Stimulated activated CD4-positive, alpha-beta T cell treated with anti-CD3 and anti-CD28 coated beads, Interleukin-2, amount 100 ng/mL, for 4 hours (primary cell): ENCODE measurements around the gene NUFIP1.
"Not testable (repeated sequence)": the region's sequence is repeated elsewhere in the genome, so short reads cannot be mapped to it uniquely, and the experiment has no call there.

Experiments used
- DNase-seq: peaks from one replicate; pipeline ENCODE4 v3.0.0-alpha.2; 2020; ENCODE audit warnings: low read depth

NUFIP1 gene

DNA sequence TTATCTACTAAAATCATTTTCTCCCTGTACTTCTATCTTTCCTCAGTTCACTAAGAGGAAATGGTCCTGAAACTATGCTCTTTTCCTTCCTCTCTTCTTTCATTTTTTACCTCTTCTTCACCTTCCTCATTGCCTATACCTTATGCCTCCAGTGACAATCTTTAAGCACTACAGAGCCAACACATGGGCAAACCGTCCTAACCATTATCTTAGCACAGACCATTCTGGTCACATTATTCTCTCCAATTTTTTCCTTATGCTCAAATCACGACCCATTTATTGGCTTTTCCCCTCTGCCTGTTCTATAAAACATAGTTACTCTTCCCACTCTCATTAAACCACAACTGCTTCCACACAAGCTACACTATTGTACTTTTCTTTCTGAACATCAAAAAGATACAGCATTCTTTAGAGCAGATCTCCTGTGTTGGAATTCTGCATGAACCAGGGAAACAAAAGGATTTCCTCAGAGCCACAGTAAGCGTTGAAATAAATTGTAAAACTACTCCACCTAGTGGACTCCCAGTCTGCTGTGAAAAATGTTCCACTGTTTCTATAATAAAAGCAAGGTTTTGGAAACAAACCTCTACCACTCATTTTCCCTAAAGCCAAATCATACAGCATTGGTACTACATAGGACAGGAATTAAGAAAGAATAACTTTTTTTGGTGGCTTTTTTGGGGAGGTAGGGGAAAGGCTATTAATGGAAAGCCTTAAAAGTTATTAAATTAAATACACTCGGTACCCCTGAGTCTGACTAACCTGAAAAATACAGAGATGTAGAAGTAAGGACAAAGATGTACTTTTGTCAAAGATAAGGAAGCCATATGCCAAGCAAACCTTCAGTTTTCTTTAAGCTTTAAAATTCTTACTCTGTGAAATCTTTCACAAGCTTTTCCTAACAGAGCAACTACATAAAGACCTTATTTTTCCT is 19.5 kb downstream of the NUFIP1 start:
- DNase-seq: no peak

DNA sequence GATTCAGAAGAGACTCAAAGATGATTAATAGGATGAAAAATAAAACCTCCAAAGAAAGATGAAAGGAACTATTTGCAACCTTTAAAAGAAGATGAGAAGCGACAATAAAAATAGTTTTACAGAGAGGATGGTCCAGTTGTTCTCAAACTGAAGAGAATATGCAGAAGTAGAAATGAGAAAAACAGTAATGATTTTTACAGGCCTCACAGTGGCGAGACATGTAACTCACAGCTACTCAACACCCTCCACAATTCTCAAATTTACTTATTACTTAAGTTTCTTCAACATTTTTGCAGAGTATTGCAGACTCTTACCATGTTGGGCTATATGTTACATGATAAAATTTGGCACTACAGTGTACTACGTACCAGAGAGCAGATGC is 20.8 kb downstream of the NUFIP1 start:
- DNase-seq: no peak

DNA sequence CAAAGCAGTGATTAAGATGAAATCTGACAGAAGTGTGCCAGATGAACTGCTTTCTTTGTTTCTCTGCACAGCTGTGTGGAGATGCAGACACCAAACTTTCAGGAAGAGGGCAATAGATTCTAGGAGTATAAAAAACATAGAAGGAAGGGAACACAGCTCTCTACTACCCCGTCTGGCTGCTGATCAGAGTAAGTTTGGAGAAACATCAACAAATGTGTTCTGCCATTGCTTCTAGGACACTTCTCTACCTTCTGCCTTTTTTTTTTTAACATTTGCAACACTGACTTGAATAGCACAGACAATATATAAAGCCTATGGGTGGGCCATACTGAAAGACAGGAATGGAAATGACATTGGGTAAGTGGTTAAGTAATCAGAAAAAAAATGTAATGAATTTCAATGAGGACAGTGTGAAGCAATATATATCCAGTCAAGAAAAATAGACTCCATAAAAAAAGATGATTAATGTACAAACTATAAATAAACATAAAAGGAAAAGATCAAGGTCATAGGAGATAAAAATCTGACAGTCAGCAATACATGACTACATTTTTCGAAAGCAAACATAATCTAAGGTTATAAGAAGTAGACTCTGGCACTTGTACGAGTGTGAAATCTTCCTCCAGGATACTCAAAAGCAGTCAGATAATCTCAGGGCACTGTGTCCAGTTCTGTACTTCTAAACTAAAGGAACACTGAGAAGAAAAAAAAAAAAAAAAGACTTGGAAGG is 21.4 kb downstream of the NUFIP1 start:
- DNase-seq: no peak

DNA sequence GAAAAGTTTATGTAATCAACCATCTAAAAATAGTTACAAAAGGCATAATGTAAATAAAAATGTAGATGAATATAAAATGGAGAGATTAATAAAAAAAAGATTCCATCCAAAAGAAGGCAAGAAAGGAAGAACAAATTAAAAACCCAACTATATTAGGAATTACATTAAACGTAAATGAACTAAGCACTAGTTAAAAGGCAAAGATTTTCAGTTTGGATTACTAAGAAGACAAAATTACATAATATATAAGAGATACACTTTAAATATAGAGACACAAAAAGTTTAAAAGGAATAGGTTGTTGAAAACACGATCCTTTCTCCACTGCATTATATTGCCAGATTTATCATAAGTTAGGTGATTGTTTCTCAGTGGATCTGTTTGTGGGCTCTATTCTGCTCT is 27.3 kb downstream of the NUFIP1 start:
- DNase-seq: no peak

DNA sequence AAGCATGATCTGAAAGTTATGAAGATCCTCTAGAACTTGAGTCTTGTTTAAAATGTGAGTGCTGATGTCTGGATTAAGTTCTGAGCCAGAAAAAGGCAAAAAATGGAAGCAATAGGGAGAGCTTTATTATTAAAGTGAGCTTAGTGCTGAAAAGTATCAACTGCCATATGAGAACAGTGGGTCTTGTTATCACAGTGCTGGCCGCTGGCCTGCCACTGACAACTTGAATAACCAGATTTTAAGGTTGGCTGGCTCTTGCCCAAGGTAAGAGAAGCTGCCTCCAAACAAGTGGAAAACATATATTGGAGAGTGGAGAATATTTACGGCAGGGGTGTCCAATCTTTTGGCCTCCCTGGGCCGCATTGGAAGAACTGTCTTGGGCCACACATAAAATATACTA is 33.9 kb downstream of the NUFIP1 start:
- DNase-seq: no peak

DNA sequence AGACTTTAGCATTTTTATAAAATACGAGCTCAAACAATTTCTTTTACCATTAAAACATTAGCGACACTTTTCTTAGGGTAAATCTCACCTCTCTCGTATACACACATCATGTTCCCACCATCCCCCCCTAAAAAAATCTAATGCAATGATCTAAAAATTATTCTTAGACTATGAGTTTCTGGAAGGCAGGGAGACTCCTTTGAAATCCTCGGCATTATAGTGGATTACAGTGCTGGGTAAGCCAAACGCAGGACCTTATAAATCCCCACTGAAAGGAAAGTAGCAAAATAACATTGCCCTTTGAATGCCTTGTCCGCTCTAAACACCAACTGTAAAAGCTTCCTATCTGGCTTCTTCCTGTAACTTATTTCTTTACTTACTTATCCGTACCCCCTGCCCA is 35.0 kb downstream of the NUFIP1 start:
- no peak for DNase-seq

DNA sequence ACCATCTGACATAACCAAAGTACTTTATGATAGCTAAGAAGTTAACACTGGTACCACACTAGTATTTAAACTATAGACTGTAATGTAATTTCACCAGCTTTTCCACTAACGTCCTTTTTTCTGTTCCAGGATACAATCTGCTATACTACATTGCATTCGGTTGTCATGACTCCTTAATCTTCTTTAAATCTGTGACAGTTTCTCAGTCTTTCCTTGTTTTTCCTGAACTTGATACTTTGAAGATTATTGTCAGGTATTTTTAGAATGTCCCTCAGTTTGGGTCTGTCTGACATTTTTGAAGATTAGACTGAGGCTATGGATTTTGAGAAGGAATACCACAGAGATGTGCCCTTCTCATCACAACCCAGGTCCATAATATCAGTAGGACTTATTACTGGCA is 36.6 kb downstream of the NUFIP1 start:
- no peak for DNase-seq

DNA sequence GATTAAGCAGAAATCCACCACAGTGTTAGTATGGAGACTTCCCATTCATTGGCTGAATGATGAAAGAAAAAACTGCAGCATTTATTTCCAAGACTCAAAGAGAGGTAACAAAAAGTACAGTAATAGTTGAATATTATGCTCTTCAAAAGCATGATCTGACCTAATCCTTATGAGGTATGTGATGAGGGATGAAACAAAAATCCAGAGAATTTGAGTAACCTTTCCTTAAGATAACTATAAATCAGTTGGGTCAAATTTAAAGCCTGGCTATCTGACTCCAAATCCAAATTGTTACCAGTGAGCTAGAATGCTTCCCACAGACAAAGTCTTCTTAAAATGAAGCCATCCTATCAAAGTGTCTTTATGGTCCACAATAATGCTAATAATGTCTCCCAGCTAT is 38.1 kb downstream of the NUFIP1 start:
- DNase-seq: no peak

DNA sequence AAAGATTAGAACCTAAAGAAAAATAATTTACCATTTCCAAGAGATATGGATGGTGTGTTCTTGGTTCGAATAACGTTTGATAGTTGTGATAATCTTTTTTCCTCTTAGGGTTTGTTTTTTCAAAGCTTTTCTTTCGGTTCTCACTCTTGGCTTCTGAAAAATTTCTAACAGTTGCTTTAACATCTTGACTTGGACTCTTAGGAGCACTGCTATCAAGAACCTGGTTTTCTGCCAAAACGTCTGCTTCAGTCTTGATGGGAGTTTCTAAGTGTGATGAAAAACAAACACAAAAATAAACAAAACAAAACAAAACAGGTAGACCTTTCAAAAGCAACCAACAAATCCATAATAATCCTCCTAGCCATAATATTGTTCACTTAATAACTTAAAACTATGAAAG is 45.9 kb downstream of the NUFIP1 start:
- DNase-seq: not testable (repeated sequence)

DNA sequence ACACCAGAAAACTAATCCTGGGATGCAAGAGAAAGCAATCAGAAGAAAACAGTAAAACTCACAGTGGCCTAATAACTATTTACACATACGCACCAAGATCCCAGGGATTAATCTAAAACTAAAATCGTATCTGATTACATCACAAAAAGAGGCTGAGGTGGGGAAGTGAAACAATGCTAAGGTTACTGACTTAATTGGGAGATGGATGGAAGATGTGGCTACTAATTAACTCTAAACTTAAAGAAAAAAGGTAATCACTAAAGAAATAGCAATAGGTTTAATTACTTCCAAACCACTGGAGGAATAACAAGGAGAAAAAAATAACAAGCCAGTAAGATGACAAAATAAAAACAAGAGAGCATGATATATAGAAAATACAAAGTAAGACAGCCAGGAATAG is 50.4 kb downstream of the NUFIP1 start:
- no peak for DNase-seq

DNA sequence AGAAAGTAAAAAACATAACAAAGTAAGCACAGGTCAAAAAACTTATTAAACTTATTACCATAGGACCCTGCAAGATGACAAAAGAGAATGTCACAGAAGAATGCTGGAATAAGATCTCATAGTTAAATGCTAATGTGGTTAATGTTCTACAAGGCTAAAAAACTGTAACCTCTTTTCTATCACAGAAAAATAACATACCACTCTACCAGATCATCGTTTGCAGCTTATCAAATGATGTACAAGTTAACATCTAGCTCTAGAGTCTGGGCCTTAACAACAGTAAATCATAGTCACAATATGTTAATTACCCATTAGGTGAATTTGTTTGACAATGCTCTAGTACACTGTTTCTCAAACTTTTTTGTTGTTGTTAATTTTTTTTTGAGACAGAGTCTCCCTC is 53.0 kb downstream of the NUFIP1 start:
- no peak for DNase-seq

DNA sequence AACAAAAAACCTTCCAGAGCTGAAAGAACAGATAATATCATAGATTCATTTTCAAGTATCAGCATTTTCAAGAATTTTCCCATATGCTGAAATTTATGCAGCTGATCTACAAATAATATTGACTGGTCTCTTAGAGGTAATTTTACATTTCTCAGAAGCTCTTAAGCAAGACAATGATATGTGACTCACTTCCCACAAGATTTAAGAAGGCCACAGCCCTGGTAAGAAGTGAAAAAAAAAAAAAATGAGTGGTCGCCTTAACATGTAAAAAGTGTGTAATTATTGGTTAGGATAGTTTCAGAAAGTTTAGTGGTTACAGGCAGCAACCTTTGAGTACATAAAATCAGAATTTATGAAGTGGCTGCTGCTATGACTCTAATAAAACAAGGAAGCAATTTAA is 54.5 kb downstream of the NUFIP1 start:
- no peak for DNase-seq

DNA sequence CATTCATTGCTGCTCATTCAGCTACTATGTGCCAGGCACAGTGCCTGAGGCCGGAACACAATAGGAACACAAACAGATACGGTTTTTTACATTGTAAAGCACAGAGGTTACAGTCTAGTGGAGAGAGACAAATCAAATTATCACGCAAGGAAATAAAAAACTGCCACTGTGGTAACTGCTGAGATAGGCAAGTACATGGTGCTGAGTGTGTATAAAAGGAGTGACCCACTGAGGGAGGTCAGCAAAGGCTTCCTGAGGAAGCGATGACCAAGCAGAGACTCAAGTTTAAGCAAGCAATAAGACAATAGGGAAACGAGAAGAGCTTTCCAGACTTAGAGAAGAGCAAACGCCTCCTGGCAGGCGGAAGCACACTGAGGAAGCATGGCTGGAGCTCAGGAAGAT is 56.4 kb downstream of the NUFIP1 start:
- DNase-seq: no peak

DNA sequence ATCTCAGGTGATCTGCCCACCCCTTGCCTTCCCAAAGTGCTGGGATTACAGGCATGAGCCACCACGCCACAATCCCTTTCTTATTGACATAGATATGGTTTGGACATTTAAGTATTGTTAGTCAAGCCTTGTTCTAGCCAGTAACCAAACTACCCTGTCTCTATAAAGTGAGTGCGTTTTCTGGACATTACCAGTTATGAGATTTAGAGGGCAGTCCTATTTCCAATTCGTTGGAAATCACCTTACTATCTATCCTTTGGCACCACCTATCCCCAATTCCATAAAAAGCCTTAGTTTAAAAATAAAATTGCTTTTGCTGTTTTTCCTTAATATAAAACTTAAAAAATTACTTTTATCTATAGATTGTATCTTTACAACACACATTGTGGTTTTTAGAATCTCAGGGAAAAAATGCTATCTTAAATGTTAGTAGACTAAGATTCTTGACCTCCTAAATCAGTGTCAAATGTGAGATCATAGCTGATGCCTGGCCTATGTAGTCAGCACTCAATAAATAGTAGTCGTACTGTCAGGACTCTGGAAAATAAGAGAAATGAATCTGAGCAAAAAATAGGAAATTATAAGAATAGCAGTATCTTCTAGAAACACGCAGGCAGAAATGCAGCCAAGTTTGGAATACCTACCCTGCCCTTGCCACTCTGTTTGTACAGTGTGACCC is 57.0 kb downstream of the NUFIP1 start:
- no peak for DNase-seq

DNA sequence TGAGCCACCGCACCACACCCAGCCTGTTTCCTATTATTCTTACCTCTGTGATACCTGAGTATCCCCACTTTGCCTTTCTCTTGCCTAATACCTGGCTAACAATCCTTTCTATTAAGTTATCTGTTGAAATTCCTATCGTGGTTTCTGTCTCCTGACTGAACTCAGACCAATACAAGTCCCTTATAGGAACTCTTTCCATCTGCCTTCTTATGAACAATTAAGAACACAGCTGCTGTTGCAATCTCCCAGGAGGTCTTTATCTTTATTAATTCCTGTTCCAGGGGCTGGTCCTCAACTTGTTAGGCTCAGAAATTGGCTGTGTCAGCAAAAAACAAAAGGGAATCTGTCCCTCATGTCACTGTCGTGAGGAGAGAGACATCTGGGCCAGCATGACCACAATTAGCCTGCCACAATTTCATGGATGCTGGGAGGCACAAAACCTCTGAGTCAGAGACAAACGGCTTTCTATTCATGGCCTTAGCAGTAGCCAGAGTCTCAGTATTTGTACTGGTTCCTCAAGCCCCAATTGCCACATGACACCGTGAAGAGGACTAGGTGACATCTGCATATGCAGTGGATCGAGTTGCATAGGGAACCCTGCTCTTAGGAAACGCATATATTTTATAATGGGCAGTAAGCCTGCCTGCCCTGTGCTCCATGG is 58.2 kb downstream of the NUFIP1 start:
- no peak for DNase-seq

DNA sequence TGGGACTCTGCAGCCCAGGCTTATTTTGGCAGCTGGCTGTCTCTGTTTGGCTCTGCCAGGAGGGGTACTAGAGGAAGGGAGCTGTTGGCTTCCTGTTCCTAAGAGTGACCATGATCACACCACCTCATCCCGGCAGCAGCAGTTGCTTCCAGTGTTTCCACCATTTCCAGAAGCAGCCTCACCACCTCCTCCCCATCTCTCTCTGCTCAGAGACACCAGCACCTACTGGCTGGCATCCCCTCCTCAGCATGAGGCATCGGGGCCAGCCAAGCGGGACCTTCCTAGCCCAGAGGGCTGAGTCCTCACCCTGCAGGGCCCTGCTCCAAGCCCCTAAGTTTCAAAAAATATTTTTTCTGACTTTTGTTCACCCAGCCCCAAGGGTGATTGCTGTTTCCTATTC is 59.0 kb downstream of the NUFIP1 start:
- DNase-seq: no peak

DNA sequence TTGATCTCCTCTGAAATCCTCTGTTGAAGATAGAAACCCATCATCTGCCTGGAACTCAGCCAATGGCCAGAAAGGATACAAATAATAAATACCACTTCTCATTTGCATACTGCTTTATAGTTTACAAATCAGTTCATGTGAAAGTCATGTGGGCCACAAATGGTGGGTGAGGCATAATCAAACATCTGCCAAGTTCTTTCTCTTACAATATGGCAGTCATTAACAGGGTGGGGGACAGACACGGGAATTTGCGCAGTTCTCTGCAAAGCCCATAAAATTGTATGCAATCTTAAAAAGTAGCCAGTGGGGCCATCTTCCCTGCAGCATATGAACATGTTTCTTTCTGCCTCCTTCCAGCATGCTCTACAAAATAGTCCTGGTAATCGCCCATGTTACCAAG is 59.6 kb downstream of the NUFIP1 start:
- no peak for DNase-seq

DNA sequence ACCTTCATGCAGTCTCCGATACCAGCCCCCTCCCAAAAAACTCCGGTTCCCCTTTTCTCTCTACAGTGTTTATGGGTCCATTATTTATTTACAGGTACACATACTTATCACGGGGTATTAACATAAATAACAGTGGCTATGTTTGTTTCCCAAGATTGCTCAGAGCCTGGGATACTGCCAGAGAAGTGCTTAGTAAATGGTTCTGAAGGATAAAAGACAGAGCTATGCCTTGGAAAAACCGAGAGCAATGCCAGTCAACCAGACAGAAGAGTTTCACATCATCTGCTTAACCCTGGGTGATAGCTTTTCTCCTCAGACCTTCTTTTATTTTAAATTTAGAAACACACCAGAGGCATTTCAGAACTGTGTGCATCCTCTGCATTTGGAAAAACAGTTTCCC is 61.3 kb downstream of the NUFIP1 start:
- no peak for DNase-seq

DNA sequence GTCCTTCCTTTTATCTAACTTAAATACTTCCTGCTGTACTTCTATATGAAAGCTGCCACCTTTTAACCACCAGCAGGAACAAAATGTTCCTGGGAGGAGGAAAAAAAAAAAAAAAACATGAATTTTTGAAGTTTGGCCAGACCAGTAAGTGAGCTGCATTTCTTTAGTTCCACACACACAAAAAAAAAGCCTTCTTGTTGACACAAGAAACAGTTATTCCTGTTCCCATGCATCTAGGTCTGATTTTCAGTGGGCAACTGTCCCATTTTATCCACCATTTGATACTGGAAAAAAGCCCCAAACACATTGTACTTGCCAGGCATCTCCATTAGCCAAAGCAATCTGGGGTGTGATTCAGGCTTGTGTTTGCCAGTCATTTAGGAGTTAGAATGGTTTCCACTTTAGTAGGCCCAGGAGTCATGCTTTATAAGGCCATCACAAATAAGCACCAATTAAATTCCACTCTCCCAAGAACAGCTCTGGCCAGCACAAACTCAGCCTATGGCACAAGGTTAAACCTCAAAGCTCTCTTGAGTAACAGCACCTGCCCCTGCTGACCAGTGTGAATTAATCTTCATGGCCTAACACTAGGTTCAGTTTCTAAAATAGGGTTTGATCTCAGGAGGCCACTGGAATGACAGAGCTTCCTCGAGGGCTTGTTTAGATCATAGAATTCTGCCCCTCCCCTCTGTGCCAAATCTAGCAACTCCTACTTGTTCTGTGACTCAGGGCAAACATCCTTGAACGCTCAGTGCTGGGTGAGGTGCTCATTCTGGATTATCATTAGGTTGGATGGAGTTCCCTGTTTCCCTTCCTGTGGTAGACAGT is 67.1 kb downstream of the NUFIP1 start:
- DNase-seq: no peak

DNA sequence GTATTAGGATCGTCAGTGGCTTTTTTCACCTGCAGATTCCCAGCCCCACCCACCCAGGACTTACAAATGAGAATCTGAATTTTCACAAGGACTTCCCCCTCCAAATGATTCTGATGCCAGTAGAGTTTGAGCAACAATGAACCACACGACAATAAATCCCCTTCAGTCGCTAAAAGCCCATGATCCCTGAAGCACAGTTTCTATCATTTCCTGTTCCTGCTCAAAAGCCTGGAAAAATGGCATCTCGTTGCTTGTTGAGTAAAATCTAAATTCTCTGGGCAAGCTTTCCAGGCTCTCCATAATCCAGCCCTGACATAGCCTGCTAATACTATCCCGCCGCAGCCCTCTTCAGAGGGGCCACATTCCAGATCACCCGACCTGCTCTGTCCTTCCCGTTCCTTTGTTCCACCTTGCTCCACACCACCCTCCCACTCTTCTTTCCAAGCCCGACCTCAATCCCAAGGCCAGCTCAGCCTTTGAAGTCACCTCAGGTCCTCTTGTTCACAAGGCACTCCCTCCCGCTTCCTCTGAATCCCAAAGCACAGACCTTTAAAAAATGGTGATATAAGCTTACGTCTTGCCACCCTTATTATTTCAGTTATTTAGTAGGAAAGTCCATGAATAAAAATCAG is 67.9 kb downstream of the NUFIP1 start:
- DNase-seq: no peak

DNA sequence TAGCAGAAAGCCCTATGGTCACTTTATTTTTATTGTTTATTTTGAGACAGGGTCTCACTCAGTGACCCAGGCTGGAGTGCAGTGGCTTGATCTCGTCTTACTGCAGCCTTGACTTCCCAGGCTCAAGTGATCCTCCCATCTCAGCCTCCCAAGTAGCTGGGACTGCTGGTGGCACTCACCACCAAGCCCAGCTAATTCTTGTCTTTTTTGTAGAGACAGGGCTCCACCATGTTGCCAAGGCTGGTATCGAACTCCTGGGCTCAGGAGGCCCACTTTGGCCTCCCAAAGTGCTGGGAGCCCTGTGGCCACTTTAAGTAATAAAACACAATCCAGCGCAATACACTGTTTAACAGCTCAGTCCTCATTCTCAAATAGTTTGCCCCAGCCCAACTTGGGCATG is 69.3 kb downstream of the NUFIP1 start:
- DNase-seq: no peak
